ENCODE results near the gene RBBP8NL. TPM values are rescaled to one million over a fixed set of nuclear protein-coding genes. Genes with fewer than 3 reads are reported as not detected.

The RBBP8NL gene
- total RNA-seq, 2 experiments from 2014 or later, result not detected

GRCh38 chr20:62415354-62416111, 11.8 kb downstream of the RBBP8NL start:
- no peak for DNase-seq
- no peak overlapping the region for H3K4me3 Mint-ChIP-seq
- no peaks in the 10 kb centered on the region for H3K9me3 Mint-ChIP-seq
- Histone ChIP-seq H3K4me3 (ENCODE audit: low read length) (no peak overlapping the region), H3K27ac (ENCODE audit: low read depth in 1 of 2, low read length in 2 of 2) (no peak overlapping the region), H3K27me3 (ENCODE audit: control insufficient read depth in 1 of 2, insufficient read depth in 2 of 2, low read length in 2 of 2) (peaks cover 0 to 4% of the 10 kb centered on the region in 2 experiments), H3K9me3 (ENCODE audit: control insufficient read depth in 1 of 2, insufficient read depth in 1 of 2, low read length in 2 of 2) (no peaks in the 10 kb centered on the region), H3K4me1 (ENCODE audit: insufficient read depth, low read length) (peaks cover 1% of the 10 kb centered on the region), H3K36me3 (ENCODE audit: insufficient read depth, low read length) (no peaks in the 10 kb centered on the region)
- ChIA-PET POLR2A (no interaction called here), CTCF (no interaction called here)
- H3K4me1 Mint-ChIP-seq (ENCODE audit: low read depth), result no peaks in the 10 kb centered on the region
- TF ChIP-seq CTCF (IDR thresholded peaks at IDR 0.05), result no peak
- no peaks in the 10 kb centered on the region for H3K36me3 Mint-ChIP-seq (ENCODE audit: low read depth)
- no peak overlapping the region for H3K27ac Mint-ChIP-seq
- no peaks in the 10 kb centered on the region for H3K27me3 Mint-ChIP-seq
- no peak for ATAC-seq (ENCODE audit: poor library complexity)
- intact Hi-C loops (cut with DNase I, micrococcal nuclease), result no loop called here

- intact Hi-C loops (cut with DNase I, micrococcal nuclease), result no loop called here
- Mint-ChIP-seq H3K4me3 (no peak overlapping the region), H3K27me3 (no peaks in the 10 kb centered on the region), H3K4me1 (ENCODE audit: low read depth) (peaks cover 4% of the 10 kb centered on the region), H3K9me3 (no peaks in the 10 kb centered on the region), H3K27ac (no peak overlapping the region), H3K36me3 (ENCODE audit: low read depth) (no peaks in the 10 kb centered on the region)
- no peak overlapping the region for H3K27ac ChIP-seq (ENCODE audit: low read depth in 1 of 2, low read length in 2 of 2)
- TF ChIP-seq CTCF (IDR thresholded peaks at IDR 0.05), result no peak
- ATAC-seq (ENCODE audit: poor library complexity) (no peak), DNase-seq (no peak)
- H3K4me3 ChIP-seq (ENCODE audit: low read length), result no peak overlapping the region
- no peaks in the 10 kb centered on the region for H3K9me3 ChIP-seq (ENCODE audit: control insufficient read depth in 1 of 2, insufficient read depth in 1 of 2, low read length in 2 of 2)
- H3K27me3 ChIP-seq (ENCODE audit: control insufficient read depth in 1 of 2, insufficient read depth in 2 of 2, low read length in 2 of 2), result peaks cover 0 to 4% of the 10 kb centered on the region in 2 experiments
- peaks cover 13% of the 10 kb centered on the region for H3K4me1 ChIP-seq (ENCODE audit: insufficient read depth, low read length)
- no peaks in the 10 kb centered on the region for H3K36me3 ChIP-seq (ENCODE audit: insufficient read depth, low read length)
- CTCF ChIA-PET, result no interaction called here
- POLR2A ChIA-PET, result no interaction called here
Observed at GRCh38 chr20:62413896-62414481, 13.3 kb downstream of the RBBP8NL start.

GRCh38 chr20:62413025-62413570, 14.2 kb downstream of the RBBP8NL start:
- no peaks in the 10 kb centered on the region for H3K36me3 Mint-ChIP-seq (ENCODE audit: low read depth)
- POLR2A ChIA-PET, result no interaction called here
- H3K36me3 ChIP-seq (ENCODE audit: insufficient read depth, low read length), result no peaks in the 10 kb centered on the region
- no peaks in the 10 kb centered on the region for H3K27me3 Mint-ChIP-seq
- no peak for TF ChIP-seq CTCF (IDR thresholded peaks at IDR 0.05)
- H3K4me1 ChIP-seq (ENCODE audit: insufficient read depth, low read length), result peaks cover 15% of the 10 kb centered on the region
- DNase-seq, result no peak
- no peak overlapping the region for H3K4me3 ChIP-seq (ENCODE audit: low read length)
- H3K27me3 ChIP-seq (ENCODE audit: control insufficient read depth in 1 of 2, insufficient read depth in 2 of 2, low read length in 2 of 2), result peaks cover 0 to 3% of the 10 kb centered on the region in 2 experiments
- intact Hi-C loops (cut with DNase I, micrococcal nuclease), result no loop called here
- H3K9me3 ChIP-seq (ENCODE audit: control insufficient read depth in 1 of 2, insufficient read depth in 1 of 2, low read length in 2 of 2), result peaks cover 0 to 5% of the 10 kb centered on the region in 2 experiments
- peaks cover 4% of the 10 kb centered on the region for H3K4me1 Mint-ChIP-seq (ENCODE audit: low read depth)
- no peak overlapping the region for H3K27ac Mint-ChIP-seq
- CTCF ChIA-PET, result no interaction called here
- no peaks in the 10 kb centered on the region for H3K9me3 Mint-ChIP-seq
- no peak overlapping the region for H3K27ac ChIP-seq (ENCODE audit: low read depth in 1 of 2, low read length in 2 of 2)
- no peak for ATAC-seq (ENCODE audit: poor library complexity)
- H3K4me3 Mint-ChIP-seq, result no peak overlapping the region

Data from CD4-positive, alpha-beta T cell (primary cell).